Gastrocnemius medialis (tissue), 4 donors: Measurements from ENCODE around the gene RBMX2.

Experiments used
- CTCF ChIP-seq, 5 experiments: fragments of 450-650 bp in 3 of 5; fragments of 200-600 bp in 2 of 5; sonication (generic) in 2 of 5; IDR thresholded peaks in 4 of 5; conservative IDR thresholded peaks in 1 of 5; 1 replicate in 4 of 5; 2 replicates in 1 of 5; pipeline ENCODE4 v1.5.1; 2016 to 2019; ENCODE audit warnings: antibody characterized with exemption in 5 of 5, mild to moderate bottlenecking in 3 of 5, moderate library complexity in 3 of 5
- POLR2A ChIP-seq, 2 donors: fragments of 450-650 bp; IDR thresholded peaks; one replicate each; pipeline ENCODE4 v1.6.1; 2017; ENCODE audit warnings: antibody characterized with exemption in 2 of 2, mild to moderate bottlenecking in 2 of 2, moderate library complexity in 2 of 2

DNA sequence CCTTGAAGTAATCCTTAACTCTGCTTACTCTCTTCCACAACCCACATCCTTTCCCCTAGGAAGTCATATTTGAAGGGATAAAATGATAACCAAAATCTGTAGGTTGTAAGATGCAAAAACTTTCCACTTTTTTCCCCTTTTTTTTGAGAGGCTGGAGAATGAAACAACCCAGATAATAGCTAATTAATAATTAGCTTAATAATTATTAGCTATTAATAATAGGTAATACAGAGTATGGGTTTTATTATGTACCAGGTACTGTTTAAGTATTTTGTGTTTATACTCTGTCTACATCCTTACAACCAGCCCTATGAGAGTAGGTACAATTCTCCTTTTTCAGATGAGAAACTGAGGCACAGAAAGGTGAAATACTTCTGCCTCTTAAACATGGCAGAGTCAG is 25.7 kb upstream of the RBMX2 start:
- TF ChIP-seq POLR2A (IDR thresholded peaks at IDR 0.05) (no peak), CTCF (IDR thresholded peaks at IDR 0.05 in 4 of 5, conservative IDR thresholded peaks at IDR 0.05 in 1 of 5) (no peak)
